Measurements from ENCODE around the gene CCL25.

DNA sequence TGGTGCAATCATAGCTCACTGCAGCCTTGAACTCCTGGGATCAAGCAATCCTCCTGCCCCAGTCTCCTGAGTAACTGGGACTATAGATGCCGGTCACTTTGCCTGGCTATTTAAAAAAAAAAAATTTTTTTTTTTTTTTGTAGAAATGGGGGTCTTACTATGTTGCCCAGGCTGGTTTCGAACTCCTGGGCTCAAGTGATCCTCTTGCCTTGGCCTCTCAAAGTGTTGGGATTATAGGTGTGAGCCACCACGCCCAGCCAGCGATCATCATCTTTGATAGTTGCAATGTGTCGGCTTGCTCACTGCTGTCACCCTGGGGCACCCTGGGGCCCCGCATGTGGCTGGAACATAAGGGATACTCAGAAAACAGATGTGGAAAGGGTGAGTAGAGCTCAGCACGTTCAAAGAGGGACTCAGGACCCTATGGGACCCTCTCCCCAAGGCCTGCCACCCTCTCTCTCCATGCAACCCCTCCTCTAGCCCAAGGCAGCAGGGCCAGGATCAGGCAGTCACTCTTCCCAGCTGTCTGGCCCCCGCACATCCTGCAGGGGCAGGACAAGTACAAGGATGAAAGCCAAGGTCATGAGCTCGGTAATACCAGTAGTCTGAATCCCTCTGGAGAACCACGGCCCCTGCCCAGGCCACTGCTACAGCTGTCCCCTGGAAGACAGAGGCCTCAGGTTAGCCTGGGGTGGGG is 6.5 kb upstream of the CCL25 start:
- TF ChIP-seq, protein P1, sequence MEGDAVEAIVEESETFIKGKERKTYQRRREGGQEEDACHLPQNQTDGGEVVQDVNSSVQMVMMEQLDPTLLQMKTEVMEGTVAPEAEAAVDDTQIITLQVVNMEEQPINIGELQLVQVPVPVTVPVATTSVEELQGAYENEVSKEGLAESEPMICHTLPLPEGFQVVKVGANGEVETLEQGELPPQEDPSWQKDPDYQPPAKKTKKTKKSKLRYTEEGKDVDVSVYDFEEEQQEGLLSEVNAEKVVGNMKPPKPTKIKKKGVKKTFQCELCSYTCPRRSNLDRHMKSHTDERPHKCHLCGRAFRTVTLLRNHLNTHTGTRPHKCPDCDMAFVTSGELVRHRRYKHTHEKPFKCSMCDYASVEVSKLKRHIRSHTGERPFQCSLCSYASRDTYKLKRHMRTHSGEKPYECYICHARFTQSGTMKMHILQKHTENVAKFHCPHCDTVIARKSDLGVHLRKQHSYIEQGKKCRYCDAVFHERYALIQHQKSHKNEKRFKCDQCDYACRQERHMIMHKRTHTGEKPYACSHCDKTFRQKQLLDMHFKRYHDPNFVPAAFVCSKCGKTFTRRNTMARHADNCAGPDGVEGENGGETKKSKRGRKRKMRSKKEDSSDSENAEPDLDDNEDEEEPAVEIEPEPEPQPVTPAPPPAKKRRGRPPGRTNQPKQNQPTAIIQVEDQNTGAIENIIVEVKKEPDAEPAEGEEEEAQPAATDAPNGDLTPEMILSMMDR (IDR thresholded peaks at IDR 0.05; ENCODE audit: extremely low read depth in 1 of 2, insufficient read depth in 1 of 2, low read depth in 1 of 2, low read length in 2 of 2), result no peak
- TF ChIP-seq POLR2A (IDR thresholded peaks at IDR 0.05; ENCODE audit: low read depth, low read length) (no peak), FOS (IDR thresholded peaks at IDR 0.05; ENCODE audit: borderline replicate concordance, insufficient read depth, low read length) (no peak), POLR2AphosphoS5 (IDR thresholded peaks at IDR 0.05; ENCODE audit: insufficient read depth, low read depth, low read length) (no peak), MYC (IDR thresholded peaks at IDR 0.05; ENCODE audit: low read depth, low read length) (no peak), EZH2 (IDR thresholded peaks at IDR 0.05; ENCODE audit: borderline replicate concordance, low read depth, low read length, severe bottlenecking) (no peak)

All from endothelial cell of umbilical vein (primary cell).